ENCODE data around the gene TMEM200C.

DNA sequence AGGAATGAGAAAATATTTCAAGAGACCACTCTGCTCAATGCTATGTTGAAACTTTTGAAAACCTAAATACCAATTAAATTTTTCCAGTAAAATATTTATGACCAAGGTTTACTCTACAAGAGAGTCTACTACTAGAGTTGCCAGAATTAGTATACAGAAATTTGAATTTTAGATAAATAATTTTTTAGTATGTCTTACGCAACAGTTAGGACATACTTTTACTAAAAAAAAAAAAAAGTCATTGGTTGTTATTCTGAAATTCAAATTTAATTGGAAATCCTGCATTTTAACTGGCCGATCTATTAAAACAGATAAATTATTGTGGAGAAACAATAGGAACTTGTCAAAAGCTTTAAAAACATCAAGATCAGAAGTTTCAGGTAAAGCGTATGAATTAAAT lies 49.1 kb upstream of the TMEM200C start:
- TF ChIP-seq, protein P1, sequence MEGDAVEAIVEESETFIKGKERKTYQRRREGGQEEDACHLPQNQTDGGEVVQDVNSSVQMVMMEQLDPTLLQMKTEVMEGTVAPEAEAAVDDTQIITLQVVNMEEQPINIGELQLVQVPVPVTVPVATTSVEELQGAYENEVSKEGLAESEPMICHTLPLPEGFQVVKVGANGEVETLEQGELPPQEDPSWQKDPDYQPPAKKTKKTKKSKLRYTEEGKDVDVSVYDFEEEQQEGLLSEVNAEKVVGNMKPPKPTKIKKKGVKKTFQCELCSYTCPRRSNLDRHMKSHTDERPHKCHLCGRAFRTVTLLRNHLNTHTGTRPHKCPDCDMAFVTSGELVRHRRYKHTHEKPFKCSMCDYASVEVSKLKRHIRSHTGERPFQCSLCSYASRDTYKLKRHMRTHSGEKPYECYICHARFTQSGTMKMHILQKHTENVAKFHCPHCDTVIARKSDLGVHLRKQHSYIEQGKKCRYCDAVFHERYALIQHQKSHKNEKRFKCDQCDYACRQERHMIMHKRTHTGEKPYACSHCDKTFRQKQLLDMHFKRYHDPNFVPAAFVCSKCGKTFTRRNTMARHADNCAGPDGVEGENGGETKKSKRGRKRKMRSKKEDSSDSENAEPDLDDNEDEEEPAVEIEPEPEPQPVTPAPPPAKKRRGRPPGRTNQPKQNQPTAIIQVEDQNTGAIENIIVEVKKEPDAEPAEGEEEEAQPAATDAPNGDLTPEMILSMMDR (tag by site-specific recombination; IDR thresholded peaks at IDR 0.05): no peak
- TF ChIP-seq ZNF501 (tag by site-specific recombination; IDR thresholded peaks at IDR 0.05): no peak
- TF ChIP-seq ZNF398 (tag by site-specific recombination; IDR thresholded peaks at IDR 0.05): no peak
- TF ChIP-seq MYNN (tag by site-specific recombination; IDR thresholded peaks at IDR 0.05; ENCODE audit: borderline replicate concordance): no peak
- TF ChIP-seq, protein P2, sequence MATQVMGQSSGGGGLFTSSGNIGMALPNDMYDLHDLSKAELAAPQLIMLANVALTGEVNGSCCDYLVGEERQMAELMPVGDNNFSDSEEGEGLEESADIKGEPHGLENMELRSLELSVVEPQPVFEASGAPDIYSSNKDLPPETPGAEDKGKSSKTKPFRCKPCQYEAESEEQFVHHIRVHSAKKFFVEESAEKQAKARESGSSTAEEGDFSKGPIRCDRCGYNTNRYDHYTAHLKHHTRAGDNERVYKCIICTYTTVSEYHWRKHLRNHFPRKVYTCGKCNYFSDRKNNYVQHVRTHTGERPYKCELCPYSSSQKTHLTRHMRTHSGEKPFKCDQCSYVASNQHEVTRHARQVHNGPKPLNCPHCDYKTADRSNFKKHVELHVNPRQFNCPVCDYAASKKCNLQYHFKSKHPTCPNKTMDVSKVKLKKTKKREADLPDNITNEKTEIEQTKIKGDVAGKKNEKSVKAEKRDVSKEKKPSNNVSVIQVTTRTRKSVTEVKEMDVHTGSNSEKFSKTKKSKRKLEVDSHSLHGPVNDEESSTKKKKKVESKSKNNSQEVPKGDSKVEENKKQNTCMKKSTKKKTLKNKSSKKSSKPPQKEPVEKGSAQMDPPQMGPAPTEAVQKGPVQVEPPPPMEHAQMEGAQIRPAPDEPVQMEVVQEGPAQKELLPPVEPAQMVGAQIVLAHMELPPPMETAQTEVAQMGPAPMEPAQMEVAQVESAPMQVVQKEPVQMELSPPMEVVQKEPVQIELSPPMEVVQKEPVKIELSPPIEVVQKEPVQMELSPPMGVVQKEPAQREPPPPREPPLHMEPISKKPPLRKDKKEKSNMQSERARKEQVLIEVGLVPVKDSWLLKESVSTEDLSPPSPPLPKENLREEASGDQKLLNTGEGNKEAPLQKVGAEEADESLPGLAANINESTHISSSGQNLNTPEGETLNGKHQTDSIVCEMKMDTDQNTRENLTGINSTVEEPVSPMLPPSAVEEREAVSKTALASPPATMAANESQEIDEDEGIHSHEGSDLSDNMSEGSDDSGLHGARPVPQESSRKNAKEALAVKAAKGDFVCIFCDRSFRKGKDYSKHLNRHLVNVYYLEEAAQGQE (tag by site-specific recombination; IDR thresholded peaks at IDR 0.05): no peak
- TF ChIP-seq ZBTB10 (tag by site-specific recombination; IDR thresholded peaks at IDR 0.05): no peak
- no peak for TF ChIP-seq ZNF423 (tag by site-specific recombination; IDR thresholded peaks at IDR 0.05)

All from HEK293 (cell line).